B cell (primary cell): Measurements from ENCODE around the gene HACD2.

ENCODE experiments used
- CTCF ChIP-seq: fragments of 200-600 bp; IDR thresholded peaks from one replicate; pipeline ENCODE4 v1.8.0; 2022; ENCODE audit warnings: antibody characterized with exemption, mild to moderate bottlenecking
- EZH2 ChIP-seq: IDR thresholded peaks from 2 replicates; pipeline ENCODE4 v1.6.1; 2012; ENCODE audit warnings: borderline replicate concordance, low read depth, mild to moderate bottlenecking, moderate library complexity, low read length; ENCODE audit not compliant: insufficient read depth, poor library complexity, severe bottlenecking

DNA sequence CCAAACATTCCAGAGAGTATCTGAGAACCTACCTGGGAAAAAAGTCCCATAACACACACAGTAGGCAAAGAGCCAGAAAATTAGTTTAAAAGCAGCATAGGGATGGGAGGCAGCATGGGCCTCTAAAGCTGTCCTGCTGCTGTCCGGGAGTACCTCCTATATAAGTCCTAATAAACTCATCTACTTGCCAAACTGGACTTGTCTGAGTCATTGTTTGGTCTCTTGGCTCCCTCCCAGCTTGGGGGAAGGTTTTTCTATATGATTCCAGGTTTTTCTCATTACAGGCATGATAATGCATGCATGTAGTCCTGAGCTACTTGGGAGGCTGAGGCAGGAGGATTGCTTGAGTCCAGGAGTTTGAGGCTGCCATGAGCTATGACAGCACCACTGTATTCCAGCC is 17.5 kb upstream of the HACD2 start:
- TF ChIP-seq CTCF (no peak), EZH2 (no peak)
